ENCODE results near the gene BMS1.
A peak's percentile ranks its signal among the peaks of the same experiment; 100 is the strongest.
"Not testable (repeated sequence)": the region's sequence is repeated elsewhere in the genome, so short reads cannot be mapped to it uniquely, and the experiment has no call there.

Gene BMS1

DNA sequence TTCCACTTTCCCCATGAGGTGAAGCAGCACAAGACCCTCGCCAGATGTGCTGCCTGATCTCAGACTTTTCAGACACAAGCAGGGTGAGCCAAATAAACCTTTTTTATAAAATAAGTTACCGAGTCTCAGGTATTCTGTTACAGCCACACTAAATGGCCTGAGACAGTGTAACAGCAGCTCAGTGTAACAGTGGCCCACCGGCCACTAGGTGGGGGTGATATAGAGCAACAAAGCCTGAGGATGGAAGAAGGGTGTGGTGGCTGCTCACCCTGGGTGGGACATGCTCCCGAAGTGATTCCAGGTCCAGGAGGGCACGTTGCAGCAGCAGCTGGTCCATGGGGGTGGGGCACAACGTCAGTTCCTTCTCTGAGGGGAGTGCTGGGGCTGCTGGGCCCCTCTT lies 44.6 kb downstream of the BMS1 start:
- H3K4me1 ChIP-seq, result no peaks in the 10 kb centered on the region; the same call in 1 of the 2 replicates
- no peak overlapping the region for H3K4me2 ChIP-seq
- peaks cover 20% of the 10 kb centered on the region for H4K20me1 ChIP-seq
- no peak overlapping the region for H3K9ac ChIP-seq
- peaks cover 4% of the 10 kb centered on the region; the same call in 1 of the 2 replicates for H3K9me3 ChIP-seq
- H3K4me3 ChIP-seq, result no peak overlapping the region
- no peak for TF ChIP-seq Cebpa-rat (IDR thresholded peaks at IDR 0.05)
- no peaks in the 10 kb centered on the region for H3K27me3 ChIP-seq
- H3K36me3 ChIP-seq, result peaks cover 95% of the 10 kb centered on the region
- H3K27ac ChIP-seq, result no peak overlapping the region

DNA sequence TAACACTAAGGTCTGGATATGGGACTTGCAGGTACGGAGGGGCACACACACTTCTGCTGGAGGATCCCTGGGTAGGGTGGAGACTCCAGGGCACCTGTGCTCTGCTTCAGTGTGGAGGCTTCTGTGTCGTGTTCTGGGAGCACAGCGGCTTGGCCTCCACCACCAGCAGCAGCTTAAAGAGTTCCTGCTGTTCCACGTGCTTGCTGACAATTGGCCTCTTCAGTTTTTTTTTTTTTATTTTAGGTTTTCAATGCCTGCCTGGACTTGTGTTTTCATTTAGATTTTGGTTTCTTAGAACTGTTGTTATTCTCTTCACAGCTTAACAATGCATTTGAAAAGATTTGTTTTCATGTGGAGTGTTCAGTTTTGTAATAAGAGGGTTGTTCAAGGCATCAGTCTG lies 45.8 kb downstream of the BMS1 start:
- peaks cover 88% of the 10 kb centered on the region for H3K36me3 ChIP-seq

DNA sequence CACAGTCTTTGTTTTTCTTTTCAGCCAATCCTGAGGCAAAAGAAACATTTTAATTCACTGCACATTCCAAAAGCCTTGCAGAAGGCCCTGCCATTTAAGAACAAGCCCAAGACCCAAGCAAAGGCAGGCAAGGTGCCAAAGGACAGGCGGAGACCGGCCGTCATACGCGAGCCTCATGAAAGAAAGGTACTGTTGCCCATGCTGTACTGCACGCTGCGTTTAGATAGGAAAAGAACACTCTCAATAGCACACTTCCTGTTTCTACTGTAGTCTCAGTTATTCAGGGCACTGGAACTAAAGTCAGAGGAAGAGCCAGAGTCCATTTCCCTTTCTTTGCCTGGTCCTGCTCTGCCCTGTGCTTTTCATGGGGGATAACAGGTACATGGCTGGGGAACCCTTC lies 47.6 kb downstream of the BMS1 start:
- no peaks in the 10 kb centered on the region for H3K27me3 ChIP-seq
- H3K36me3 ChIP-seq, result peaks cover 70% of the 10 kb centered on the region
- H3K27ac ChIP-seq, result no peak overlapping the region
- no peak for TF ChIP-seq Cebpa-rat (IDR thresholded peaks at IDR 0.05)
- H4K20me1 ChIP-seq, result peaks cover 20% of the 10 kb centered on the region
- no peak overlapping the region for H3K9ac ChIP-seq
- no peaks in the 10 kb centered on the region for H3K9me3 ChIP-seq
- H3K4me1 ChIP-seq, result no peaks in the 10 kb centered on the region
- no peak overlapping the region for H3K4me3 ChIP-seq
- H3K4me2 ChIP-seq, result no peak overlapping the region

More for the DNA sequence above, 45.8 kb downstream of the BMS1 start:
- not testable (repeated sequence) for H3K9ac ChIP-seq, H3K27ac ChIP-seq, H3K4me1 ChIP-seq, H3K9me3 ChIP-seq, H3K27me3 ChIP-seq, H3K4me2 ChIP-seq, H3K4me3 ChIP-seq
- H4K20me1 ChIP-seq, result peaks cover 20% of the 10 kb centered on the region

DNA sequence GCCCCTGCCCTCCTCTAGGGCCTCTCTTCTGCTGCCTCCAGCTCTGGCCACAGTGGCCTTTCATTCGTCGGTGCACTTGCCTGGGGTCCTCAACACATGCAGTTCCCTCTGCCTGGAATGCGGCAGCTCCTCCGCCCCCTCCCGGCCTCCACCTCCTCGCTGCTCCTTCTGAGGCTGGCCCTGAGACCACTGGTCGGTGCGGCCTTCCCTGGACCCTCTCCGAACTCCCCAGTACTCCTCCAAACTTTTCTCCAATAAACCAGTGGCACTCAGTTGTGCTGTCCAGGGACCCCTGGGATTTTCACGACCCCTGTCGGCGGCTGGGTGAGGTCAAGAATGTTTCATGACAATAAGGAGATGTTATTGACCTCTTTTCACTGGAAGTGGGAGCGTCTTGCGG lies 53.5 kb downstream of the BMS1 start:
- Histone ChIP-seq H3K9ac (no peak overlapping the region), H3K36me3 (peaks cover 16% of the 10 kb centered on the region), H3K4me3 (no peak overlapping the region), H4K20me1 (no peaks in the 10 kb centered on the region), H3K9me3 (no peaks in the 10 kb centered on the region), H3K27ac (no peak overlapping the region), H3K4me2 (no peak overlapping the region), H3K4me1 (no peaks in the 10 kb centered on the region), H3K27me3 (no peaks in the 10 kb centered on the region)
- TF ChIP-seq Cebpa-rat (IDR thresholded peaks at IDR 0.05), result no peak

DNA sequence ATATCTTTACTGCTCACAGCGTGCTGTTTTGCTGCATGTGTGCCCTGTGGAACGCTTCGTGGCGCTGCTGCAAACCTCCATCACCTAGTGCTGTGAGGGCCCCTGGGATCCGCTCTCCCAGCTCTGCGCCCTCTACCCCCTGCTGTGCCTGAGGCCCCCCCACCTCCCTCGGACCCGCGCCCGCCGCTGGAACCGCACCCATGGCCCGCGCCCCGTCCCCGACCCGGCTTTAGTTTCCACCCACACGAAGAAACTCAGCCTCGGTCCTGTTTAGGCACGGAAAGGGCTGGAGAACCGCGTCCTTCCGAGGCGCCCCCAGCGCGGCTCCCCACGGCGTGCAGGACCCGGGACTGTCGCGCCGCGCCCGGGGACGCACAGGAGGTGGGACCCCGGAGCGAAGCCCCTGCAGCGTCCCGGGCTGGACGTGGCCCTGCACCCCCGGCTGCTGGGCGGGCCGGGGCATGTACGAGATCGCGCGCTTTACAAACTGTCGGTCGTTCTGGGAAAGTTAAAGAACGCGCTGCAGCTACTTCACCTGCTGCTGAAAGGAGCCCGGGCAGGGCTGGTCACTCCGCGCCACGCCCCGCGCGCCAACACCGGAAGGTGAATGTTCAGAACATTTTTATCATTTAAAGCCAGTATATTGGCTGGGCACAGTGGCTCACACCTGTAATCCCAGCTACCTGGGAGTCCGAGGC lies 54.3 kb downstream of the BMS1 start:
- Histone ChIP-seq H3K4me1 (no peaks in the 10 kb centered on the region), H3K4me3 (no peak overlapping the region), H3K9ac (no peak overlapping the region), H3K9me3 (no peaks in the 10 kb centered on the region), H4K20me1 (no peaks in the 10 kb centered on the region), H3K27me3 (no peaks in the 10 kb centered on the region), H3K4me2 (no peak overlapping the region), H3K27ac (no peak overlapping the region), H3K36me3 (peaks cover 8% of the 10 kb centered on the region)
- TF ChIP-seq Cebpa-rat (IDR thresholded peaks at IDR 0.05), result no peak

DNA sequence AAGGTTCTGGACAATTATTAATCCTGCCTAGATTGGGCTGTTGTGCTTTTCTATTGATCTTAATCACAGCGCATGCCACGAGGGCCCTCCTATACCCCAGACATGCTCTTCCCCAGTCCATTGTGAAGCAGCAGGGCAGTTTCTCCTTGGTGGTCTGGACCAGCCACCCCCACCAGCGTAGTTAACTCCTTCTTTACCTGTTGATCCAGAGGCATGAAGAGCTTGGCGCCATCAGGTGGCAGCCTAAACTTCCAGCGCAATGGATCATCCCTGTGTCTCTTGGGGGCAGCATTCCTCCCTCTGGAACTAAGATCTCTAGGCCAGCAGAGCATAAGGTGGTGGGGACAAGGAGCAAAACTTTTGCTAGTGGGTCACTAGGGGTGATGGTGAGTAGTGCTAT lies 62.2 kb downstream of the BMS1 start:
- H3K4me2 ChIP-seq, H3K36me3 ChIP-seq, H3K9ac ChIP-seq, H3K27ac ChIP-seq, H3K4me1 ChIP-seq, H4K20me1 ChIP-seq, H3K4me3 ChIP-seq, H3K27me3 ChIP-seq: not testable (repeated sequence)
- peaks cover 16% of the 10 kb centered on the region for H3K9me3 ChIP-seq

DNA sequence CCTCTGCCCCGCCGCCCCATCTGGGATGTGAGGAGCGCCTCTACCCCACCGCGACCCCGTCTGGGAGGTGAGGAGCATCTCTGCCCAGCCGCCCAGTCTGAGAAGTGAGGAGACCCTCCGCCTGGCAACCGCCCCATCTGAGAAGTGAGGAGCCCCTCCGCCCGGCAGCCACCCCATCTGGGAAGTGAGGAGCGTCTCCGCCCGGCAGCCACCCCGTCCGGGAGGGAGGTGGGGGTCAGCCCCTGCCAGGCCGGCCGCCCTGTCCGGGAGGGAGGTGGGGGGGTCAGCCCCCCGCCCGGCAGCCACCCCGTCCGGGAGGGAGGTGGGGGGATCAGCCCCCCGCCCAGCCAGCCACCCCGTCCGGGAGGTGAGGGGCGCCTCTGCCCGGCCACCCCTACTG lies 64.7 kb downstream of the BMS1 start:
- H3K4me2 ChIP-seq, H4K20me1 ChIP-seq, H3K9ac ChIP-seq, H3K4me1 ChIP-seq, H3K4me3 ChIP-seq, H3K27me3 ChIP-seq, H3K27ac ChIP-seq, H3K36me3 ChIP-seq: not testable (repeated sequence)
- peaks cover 16% of the 10 kb centered on the region for H3K9me3 ChIP-seq

DNA sequence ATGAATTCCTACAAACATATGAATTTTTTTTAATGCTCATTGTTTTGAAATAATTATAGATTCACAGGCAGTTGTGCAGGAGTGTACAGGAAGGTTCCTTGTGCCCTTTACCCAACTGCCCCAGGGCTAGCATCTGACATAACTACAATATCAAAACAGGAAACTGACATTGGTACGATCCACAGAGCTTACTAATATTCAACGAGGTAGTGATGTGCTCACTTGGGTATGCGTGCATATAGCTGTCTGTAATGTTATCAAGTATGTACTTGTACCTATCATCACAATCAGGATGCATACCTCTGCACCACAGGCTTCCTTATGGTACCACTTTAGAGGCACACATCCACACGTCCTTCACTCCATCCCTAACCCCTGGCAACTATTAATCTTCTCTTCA lies 68.3 kb downstream of the BMS1 start:
- TF ChIP-seq Cebpa-rat (IDR thresholded peaks at IDR 0.05), result no peak

DNA sequence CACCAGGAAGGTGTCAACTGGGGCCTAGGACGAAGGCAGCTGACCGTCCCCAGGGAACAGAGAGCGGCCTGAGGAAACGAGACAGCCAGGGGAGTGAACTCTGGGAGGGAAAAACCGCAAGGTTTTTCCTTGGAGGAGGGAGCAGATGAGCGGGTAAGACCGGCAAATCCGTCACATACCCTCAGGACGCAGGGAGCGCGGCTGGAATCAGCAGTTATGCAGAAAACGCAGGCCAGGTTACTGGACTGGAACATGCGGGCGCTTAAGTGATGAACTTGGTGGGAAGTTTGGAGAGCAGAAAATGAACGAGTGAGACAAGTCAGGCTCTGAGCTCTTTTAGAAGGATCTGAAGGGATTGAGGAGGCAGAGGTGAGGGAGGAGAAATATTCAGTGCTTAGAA lies 76.7 kb downstream of the BMS1 start:
- Histone ChIP-seq H3K9me3 (no peaks in the 10 kb centered on the region), H3K27ac (no peak overlapping the region), H3K9ac (no peak overlapping the region), H3K4me2 (no peak overlapping the region), H4K20me1 (no peaks in the 10 kb centered on the region), H3K27me3 (no peaks in the 10 kb centered on the region), H3K36me3 (no peaks in the 10 kb centered on the region), H3K4me1 (peaks cover 33% of the 10 kb centered on the region), H3K4me3 (no peak overlapping the region)
- no peak for TF ChIP-seq Cebpa-rat (IDR thresholded peaks at IDR 0.05)

More for the DNA sequence above, 68.3 kb downstream of the BMS1 start:
- H3K4me3 ChIP-seq, result no peak overlapping the region
- no peak overlapping the region for H3K9ac ChIP-seq
- no peaks in the 10 kb centered on the region for H3K27me3 ChIP-seq
- no peaks in the 10 kb centered on the region for H3K36me3 ChIP-seq
- H3K27ac ChIP-seq, result no peak overlapping the region
- H4K20me1 ChIP-seq, result no peaks in the 10 kb centered on the region
- peaks cover 15% of the 10 kb centered on the region for H3K9me3 ChIP-seq
- peaks cover 2% of the 10 kb centered on the region; the same call in 1 of the 2 replicates for H3K4me1 ChIP-seq
- H3K4me2 ChIP-seq, result no peak overlapping the region

DNA sequence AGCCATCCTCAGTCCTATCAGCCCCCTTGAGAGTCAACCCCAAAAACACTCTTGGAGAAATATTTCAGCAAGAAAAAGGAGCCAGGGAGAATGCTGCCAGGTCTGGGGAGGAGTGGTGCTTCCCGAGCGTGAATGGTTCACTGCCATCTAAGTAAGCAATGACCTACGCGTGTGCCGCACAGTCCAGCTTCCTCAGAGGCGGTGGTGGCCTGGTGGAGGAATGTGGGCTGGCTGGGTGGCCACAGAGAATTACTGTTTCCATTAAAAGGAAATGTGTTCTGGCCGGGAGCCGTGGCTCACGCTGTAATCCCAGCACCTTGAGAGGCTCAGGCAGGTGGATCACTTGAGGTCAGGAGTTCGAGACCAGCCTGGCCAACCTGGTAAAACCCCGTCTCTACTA lies 77.4 kb downstream of the BMS1 start:
- H3K4me1 ChIP-seq, result peaks cover 40% of the 10 kb centered on the region
- not testable (repeated sequence) for H3K4me2 ChIP-seq, H3K4me3 ChIP-seq, H3K27ac ChIP-seq, H3K9ac ChIP-seq, H3K36me3 ChIP-seq, H3K27me3 ChIP-seq, H3K9me3 ChIP-seq, H4K20me1 ChIP-seq

DNA sequence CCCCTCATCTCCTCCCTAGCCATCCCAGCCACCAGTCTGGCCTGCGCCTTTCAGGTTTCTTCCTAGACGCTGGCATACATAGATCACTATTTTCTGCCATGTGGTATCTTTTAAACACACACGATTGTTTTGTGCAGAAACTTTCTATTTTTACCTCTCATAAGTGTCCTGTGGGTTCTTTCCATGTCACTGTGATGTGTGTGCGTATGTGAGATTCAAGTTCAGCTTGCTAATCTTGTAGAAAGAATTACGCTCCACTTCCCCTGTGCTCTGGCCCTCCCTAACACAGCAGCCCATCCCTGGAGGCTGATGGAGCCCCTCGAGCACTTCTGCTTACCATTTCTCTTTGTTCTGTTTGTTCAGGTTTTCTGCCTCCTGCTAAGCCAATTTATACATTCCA lies 80.2 kb downstream of the BMS1 start:
- H3K27ac ChIP-seq, H3K36me3 ChIP-seq, H4K20me1 ChIP-seq, H3K9ac ChIP-seq, H3K9me3 ChIP-seq, H3K4me3 ChIP-seq, H3K27me3 ChIP-seq: not testable (repeated sequence)
- Histone ChIP-seq H3K4me2 (peak overlapping the region; percentile 53), H3K4me1 (peaks cover 37% of the 10 kb centered on the region)

Measured in BLaER1 (cell line).